ENCODE data around the gene PTH1R. TPM values are rescaled to one million over a fixed set of nuclear protein-coding genes. Genes with fewer than 3 reads are reported as not detected.

Gene PTH1R
- total RNA-seq, 4 donors from 2014 or later: 1.8 to 5.4 (median 2.5) TPM

- no peak for TF ChIP-seq POLR2A (IDR thresholded peaks at IDR 0.05)
- TF ChIP-seq CTCF (IDR thresholded peaks at IDR 0.05): no peak
- DNase-seq (ENCODE audit: low spot score in 2 of 2): peak; percentile 46 to 93
- intact Hi-C loops (cut with DNase I; ENCODE audit: low total_unique reads): loop anchor here (5.0 kb wide), 1 partner anchor 188 kb away; no protein-coding TSS in a partner anchor
- no peak overlapping the region for H3K4me3 ChIP-seq (ENCODE audit: low read depth, poor library complexity, severe bottlenecking)
- WGBS, 2 donors: 21 to 23% methylated on average over 5 of the region's 5 CpGs
These were observed 17.7 kb downstream of the PTH1R start for GRCh38 chr3:46895204-46895660.

- intact Hi-C loops (cut with DNase I; ENCODE audit: low total_unique reads): loop anchor here (5.0 kb wide), 1 partner anchor 188 kb away; no protein-coding TSS in a partner anchor
- DNase-seq (ENCODE audit: low spot score in 2 of 2): no peak
- 60 to 63% methylated on average over 4 of the region's 4 CpGs for WGBS, 2 donors
- no peak for TF ChIP-seq CTCF (IDR thresholded peaks at IDR 0.05)
- no peak for TF ChIP-seq POLR2A (IDR thresholded peaks at IDR 0.05)
- no peak overlapping the region for H3K4me3 ChIP-seq (ENCODE audit: low read depth, poor library complexity, severe bottlenecking)
These were observed 18.2 kb downstream of the PTH1R start for GRCh38 chr3:46895761-46896160.

GRCh38 chr3:46896386-46896785, 18.9 kb downstream of the PTH1R start:
- no peak overlapping the region for H3K4me3 ChIP-seq (ENCODE audit: low read depth, poor library complexity, severe bottlenecking)
- intact Hi-C loops (cut with DNase I; ENCODE audit: low total_unique reads): loop anchor here (5.0 kb wide), 1 partner anchor 189 kb away; no protein-coding TSS in a partner anchor
- WGBS, 2 donors: 57 to 72% methylated on average over 5 of the region's 5 CpGs
- DNase-seq (ENCODE audit: low spot score in 2 of 2): no peak
- TF ChIP-seq POLR2A (IDR thresholded peaks at IDR 0.05) (no peak), CTCF (IDR thresholded peaks at IDR 0.05) (no peak)

- TF ChIP-seq POLR2A (IDR thresholded peaks at IDR 0.05) (no peak), CTCF (IDR thresholded peaks at IDR 0.05) (no peak)
- no peak overlapping the region for H3K4me3 ChIP-seq (ENCODE audit: low read depth, poor library complexity, severe bottlenecking)
- DNase-seq (ENCODE audit: low spot score in 2 of 2): no peak
- 92 to 96% methylated on average over 2 of the region's 2 CpGs for WGBS, 2 donors
- intact Hi-C loops (cut with DNase I; ENCODE audit: low total_unique reads): loop anchor here (5.0 kb wide), 1 partner anchor 190 kb away; no protein-coding TSS in a partner anchor
These were observed 19.5 kb downstream of the PTH1R start for GRCh38 chr3:46897031-46897430.

GRCh38 chr3:46897829-46898320, 20.4 kb downstream of the PTH1R start:
- no peak for TF ChIP-seq POLR2A (IDR thresholded peaks at IDR 0.05)
- TF ChIP-seq CTCF (IDR thresholded peaks at IDR 0.05): no peak
- H3K4me3 ChIP-seq (ENCODE audit: low read depth, poor library complexity, severe bottlenecking): no peak overlapping the region
- WGBS, 2 donors: 74 to 79% methylated on average over 11 to 15 of the region's 15 CpGs
- DNase-seq (ENCODE audit: low spot score in 2 of 2): no peak
- intact Hi-C loops (cut with DNase I; ENCODE audit: low total_unique reads): loop anchor here (5.0 kb wide), 1 partner anchor 191 kb away; no protein-coding TSS in a partner anchor
